H1 (cell line): ENCODE results near the gene NKAIN2. TPM values are rescaled to one million over a fixed set of nuclear protein-coding genes. Genes with fewer than 3 reads are reported as not detected.

ENCODE experiments used
- CHD1 ChIP-seq: IDR thresholded peaks from 2 replicates; pipeline ENCODE4 v1.6.1; 2012; ENCODE audit warnings: low read depth, low read length, improper control_type of control experiment
- FOSL1 ChIP-seq: IDR thresholded peaks from 2 replicates; pipeline ENCODE4 v1.6.1; 2011; ENCODE audit warnings: mild to moderate bottlenecking, low read depth, low read length, moderate library complexity; ENCODE audit not compliant: insufficient read depth
- MAFK ChIP-seq: IDR thresholded peaks from 2 replicates; pipeline ENCODE4 v1.6.1; 2012; ENCODE audit warnings: low read depth, mild to moderate bottlenecking, improper control_type of control experiment, low read length
- SP2 ChIP-seq: IDR thresholded peaks from 2 replicates; pipeline ENCODE4 v1.6.1; 2012; ENCODE audit warnings: mild to moderate bottlenecking, low read length, inconsistent platforms
- TCF12 ChIP-seq: IDR thresholded peaks from 2 replicates; pipeline ENCODE4 v1.6.1; 2011; ENCODE audit warnings: low read depth, mild to moderate bottlenecking, low read length
- ZNF274 ChIP-seq: IDR thresholded peaks from 2 replicates; pipeline ENCODE4 v1.7.0; 2012; ENCODE audit warnings: low read length, borderline replicate concordance; ENCODE audit errors: extremely low read depth
- polyA plus RNA-seq, 7 experiments: library from polyadenylated mRNA; depleted of rRNA in 3 of 7; stranded (reverse) in 5 of 7; unstranded in 2 of 7; fragments of >200 nt in 5 of 7; fragments of 200-250 nt in 2 of 7; gene quantifications; 1 replicate in 5 of 7; 2 replicates in 1 of 7; 4 replicates in 1 of 7; pipeline versions ENCODE4 v1.2.1 to v1.2.3, GENCODE V29; 2011 to 2013; ENCODE audit warnings: missing spikeins in 2 of 7, mixed read lengths in 2 of 7
- total RNA-seq: library from RNA; stranded (reverse); fragmentation: NEBNext Ultra II Directional; extraction: Animal tissue kit (Norgen Biotek cat#: 25700); gene quantifications from 2 replicates; pipeline ENCODE4 v1.2.1, GENCODE V29; 2021
- TF ChIP-seq, protein P1 (sequence below): fragments of 300-600 bp; sonication (generic); IDR thresholded peaks from 2 replicates; pipeline ENCODE4 v1.7.1; 2012; ENCODE audit warnings: low read length, moderate library complexity, mild to moderate bottlenecking, inconsistent platforms; ENCODE audit not compliant: insufficient replicate concordance
- TF ChIP-seq, protein P2 (sequence below), 3 experiments: IDR thresholded peaks; 1 replicate in 2 of 3; 2 replicates in 1 of 3; pipeline versions ENCODE4 v1.5.1 to v1.6.1; 2011; ENCODE audit warnings: low read length in 3 of 3, mild to moderate bottlenecking in 3 of 3, inconsistent platforms in 2 of 3, low read depth in 1 of 3, moderate library complexity in 1 of 3; ENCODE audit not compliant: insufficient read depth in 1 of 3; ENCODE audit errors: control extremely low read depth in 1 of 3

NKAIN2 gene
- total and polyA plus RNA-seq, 2 of the 8 experiments (the other 6 are each of a cell fraction or from before 2014, with no cell fraction given): 0.20 to 0.34 TPM

DNA sequence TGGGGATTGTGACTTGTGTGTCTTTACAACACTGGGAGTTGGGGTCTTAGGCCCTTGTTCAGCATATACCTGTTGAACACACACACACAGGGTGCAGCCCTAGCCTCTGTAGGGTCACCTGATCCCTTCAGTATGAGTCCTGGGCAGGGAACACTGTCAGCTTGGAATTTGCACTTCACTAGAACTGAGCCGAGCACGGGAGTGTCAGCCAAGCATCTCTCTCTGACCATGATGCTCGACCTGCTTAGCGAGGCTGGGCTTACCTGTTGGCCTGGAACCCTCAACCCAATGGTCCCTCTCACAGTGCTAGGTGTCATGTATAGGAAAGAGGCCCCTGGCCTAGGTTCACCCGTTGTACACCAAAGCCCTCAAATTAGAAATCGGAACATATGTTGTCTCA, 96.1 kb downstream of the NKAIN2 start (continued):
- TF ChIP-seq, protein P1, sequence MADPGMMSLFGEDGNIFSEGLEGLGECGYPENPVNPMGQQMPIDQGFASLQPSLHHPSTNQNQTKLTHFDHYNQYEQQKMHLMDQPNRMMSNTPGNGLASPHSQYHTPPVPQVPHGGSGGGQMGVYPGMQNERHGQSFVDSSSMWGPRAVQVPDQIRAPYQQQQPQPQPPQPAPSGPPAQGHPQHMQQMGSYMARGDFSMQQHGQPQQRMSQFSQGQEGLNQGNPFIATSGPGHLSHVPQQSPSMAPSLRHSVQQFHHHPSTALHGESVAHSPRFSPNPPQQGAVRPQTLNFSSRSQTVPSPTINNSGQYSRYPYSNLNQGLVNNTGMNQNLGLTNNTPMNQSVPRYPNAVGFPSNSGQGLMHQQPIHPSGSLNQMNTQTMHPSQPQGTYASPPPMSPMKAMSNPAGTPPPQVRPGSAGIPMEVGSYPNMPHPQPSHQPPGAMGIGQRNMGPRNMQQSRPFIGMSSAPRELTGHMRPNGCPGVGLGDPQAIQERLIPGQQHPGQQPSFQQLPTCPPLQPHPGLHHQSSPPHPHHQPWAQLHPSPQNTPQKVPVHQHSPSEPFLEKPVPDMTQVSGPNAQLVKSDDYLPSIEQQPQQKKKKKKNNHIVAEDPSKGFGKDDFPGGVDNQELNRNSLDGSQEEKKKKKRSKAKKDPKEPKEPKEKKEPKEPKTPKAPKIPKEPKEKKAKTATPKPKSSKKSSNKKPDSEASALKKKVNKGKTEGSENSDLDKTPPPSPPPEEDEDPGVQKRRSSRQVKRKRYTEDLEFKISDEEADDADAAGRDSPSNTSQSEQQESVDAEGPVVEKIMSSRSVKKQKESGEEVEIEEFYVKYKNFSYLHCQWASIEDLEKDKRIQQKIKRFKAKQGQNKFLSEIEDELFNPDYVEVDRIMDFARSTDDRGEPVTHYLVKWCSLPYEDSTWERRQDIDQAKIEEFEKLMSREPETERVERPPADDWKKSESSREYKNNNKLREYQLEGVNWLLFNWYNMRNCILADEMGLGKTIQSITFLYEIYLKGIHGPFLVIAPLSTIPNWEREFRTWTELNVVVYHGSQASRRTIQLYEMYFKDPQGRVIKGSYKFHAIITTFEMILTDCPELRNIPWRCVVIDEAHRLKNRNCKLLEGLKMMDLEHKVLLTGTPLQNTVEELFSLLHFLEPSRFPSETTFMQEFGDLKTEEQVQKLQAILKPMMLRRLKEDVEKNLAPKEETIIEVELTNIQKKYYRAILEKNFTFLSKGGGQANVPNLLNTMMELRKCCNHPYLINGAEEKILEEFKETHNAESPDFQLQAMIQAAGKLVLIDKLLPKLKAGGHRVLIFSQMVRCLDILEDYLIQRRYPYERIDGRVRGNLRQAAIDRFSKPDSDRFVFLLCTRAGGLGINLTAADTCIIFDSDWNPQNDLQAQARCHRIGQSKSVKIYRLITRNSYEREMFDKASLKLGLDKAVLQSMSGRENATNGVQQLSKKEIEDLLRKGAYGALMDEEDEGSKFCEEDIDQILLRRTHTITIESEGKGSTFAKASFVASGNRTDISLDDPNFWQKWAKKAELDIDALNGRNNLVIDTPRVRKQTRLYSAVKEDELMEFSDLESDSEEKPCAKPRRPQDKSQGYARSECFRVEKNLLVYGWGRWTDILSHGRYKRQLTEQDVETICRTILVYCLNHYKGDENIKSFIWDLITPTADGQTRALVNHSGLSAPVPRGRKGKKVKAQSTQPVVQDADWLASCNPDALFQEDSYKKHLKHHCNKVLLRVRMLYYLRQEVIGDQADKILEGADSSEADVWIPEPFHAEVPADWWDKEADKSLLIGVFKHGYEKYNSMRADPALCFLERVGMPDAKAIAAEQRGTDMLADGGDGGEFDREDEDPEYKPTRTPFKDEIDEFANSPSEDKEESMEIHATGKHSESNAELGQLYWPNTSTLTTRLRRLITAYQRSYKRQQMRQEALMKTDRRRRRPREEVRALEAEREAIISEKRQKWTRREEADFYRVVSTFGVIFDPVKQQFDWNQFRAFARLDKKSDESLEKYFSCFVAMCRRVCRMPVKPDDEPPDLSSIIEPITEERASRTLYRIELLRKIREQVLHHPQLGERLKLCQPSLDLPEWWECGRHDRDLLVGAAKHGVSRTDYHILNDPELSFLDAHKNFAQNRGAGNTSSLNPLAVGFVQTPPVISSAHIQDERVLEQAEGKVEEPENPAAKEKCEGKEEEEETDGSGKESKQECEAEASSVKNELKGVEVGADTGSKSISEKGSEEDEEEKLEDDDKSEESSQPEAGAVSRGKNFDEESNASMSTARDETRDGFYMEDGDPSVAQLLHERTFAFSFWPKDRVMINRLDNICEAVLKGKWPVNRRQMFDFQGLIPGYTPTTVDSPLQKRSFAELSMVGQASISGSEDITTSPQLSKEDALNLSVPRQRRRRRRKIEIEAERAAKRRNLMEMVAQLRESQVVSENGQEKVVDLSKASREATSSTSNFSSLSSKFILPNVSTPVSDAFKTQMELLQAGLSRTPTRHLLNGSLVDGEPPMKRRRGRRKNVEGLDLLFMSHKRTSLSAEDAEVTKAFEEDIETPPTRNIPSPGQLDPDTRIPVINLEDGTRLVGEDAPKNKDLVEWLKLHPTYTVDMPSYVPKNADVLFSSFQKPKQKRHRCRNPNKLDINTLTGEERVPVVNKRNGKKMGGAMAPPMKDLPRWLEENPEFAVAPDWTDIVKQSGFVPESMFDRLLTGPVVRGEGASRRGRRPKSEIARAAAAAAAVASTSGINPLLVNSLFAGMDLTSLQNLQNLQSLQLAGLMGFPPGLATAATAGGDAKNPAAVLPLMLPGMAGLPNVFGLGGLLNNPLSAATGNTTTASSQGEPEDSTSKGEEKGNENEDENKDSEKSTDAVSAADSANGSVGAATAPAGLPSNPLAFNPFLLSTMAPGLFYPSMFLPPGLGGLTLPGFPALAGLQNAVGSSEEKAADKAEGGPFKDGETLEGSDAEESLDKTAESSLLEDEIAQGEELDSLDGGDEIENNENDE: no peak
- no peak for TF ChIP-seq ZNF274
- no peak for TF ChIP-seq TCF12
- no peak for TF ChIP-seq MAFK
- TF ChIP-seq CHD1: no peak
- TF ChIP-seq SP2: no peak
- no peak for TF ChIP-seq FOSL1
- TF ChIP-seq, protein P2, sequence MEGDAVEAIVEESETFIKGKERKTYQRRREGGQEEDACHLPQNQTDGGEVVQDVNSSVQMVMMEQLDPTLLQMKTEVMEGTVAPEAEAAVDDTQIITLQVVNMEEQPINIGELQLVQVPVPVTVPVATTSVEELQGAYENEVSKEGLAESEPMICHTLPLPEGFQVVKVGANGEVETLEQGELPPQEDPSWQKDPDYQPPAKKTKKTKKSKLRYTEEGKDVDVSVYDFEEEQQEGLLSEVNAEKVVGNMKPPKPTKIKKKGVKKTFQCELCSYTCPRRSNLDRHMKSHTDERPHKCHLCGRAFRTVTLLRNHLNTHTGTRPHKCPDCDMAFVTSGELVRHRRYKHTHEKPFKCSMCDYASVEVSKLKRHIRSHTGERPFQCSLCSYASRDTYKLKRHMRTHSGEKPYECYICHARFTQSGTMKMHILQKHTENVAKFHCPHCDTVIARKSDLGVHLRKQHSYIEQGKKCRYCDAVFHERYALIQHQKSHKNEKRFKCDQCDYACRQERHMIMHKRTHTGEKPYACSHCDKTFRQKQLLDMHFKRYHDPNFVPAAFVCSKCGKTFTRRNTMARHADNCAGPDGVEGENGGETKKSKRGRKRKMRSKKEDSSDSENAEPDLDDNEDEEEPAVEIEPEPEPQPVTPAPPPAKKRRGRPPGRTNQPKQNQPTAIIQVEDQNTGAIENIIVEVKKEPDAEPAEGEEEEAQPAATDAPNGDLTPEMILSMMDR (IDR thresholded peaks at IDR 0.05; ENCODE audit: control extremely low read depth in 1 of 3, insufficient read depth in 1 of 3, low read depth in 1 of 3, low read length in 3 of 3): no peak
